Glomerular endothelial cell (primary cell): Measurements from ENCODE around the gene GPSM3. TPM values are rescaled to one million over a fixed set of nuclear protein-coding genes. Genes with fewer than 3 reads are reported as not detected.
"Not testable (repeated sequence)": the region's sequence is repeated elsewhere in the genome, so short reads cannot be mapped to it uniquely, and the experiment has no call there.

Source experiments
- DNase-seq: peaks from one replicate; pipeline ENCODE4 v3.0.0-alpha.2; 2011; ENCODE audit warnings: low read depth, low spot score; ENCODE audit errors: extremely low read depth
- total RNA-seq: library from RNA; depleted of rRNA; stranded (reverse); fragments of >200 nt; gene quantifications from 2 replicates; pipeline ENCODE4 v1.2.3, GENCODE V29; 2015

The GPSM3 gene, protein sequence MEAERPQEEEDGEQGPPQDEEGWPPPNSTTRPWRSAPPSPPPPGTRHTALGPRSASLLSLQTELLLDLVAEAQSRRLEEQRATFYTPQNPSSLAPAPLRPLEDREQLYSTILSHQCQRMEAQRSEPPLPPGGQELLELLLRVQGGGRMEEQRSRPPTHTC
- total RNA-seq, result 15.5 and 21.8 TPM in 2 replicates

DNA sequence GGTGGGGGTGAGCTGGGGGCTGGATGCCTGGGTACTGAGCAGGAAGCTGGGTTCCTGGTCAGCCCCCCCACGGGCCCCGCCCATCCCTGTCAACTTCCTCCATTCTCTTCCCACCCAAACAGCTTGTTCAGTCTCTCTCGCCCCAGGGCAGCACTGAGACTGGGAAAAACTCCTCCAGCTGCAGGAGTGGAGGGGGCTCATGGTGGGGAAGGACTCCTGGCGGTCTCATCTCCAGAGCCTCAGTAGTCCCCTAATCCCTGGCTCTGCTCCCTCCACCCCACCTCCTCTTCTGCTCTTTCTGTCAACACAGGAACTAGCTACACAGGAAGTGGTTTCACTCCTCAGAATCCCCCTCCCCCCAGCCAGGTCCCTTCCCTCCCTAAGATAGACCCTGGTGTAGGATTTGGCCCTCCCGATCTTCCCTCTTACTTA is at the start of gene GPSM3:
GPSM3 (minus strand) TSS at position 36 of the 432 bp plus-strand sequence. CDS start 130 bp downstream, outside the sequence.
- no peak for DNase-seq

DNA sequence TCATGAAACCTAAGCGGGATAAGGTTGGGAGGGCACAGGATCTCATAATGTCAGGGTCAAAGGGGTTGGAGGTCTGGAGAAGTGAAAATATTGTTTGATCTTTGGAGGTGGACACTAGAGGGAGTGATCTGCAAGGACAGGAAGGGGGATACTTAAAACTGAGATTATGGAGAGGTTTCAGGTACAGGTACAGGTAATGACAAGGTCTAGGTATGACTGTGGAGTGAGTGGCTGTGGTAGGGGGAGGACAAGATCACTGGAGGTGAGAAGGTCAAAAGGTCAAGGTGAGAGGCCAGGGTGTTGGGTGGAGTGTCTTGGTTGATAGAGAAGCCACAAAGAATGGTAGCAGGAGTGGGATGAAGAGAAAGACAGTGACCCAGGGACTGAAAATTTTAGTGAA is 48.2 kb upstream of the GPSM3 start:
- DNase-seq, result no peak

DNA sequence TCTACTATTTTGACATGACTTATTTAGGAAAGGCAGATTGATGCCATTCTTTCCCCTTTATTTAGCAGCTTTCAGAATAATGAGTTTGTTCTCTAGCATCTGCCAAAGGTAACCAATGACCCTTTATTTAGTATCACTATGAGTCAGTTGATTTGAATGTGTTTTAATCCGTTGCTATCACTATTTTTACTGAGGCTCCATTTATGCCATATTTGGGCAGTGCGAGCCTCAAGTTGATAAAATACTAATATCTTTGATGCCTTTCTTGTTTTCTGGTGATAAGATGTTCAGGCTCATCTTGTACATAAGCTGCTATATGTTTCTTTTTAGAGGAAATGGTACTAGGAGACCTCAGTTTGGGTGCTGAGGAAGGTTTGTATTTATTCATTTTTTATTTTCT is 47.0 kb upstream of the GPSM3 start:
- DNase-seq, result no peak

DNA sequence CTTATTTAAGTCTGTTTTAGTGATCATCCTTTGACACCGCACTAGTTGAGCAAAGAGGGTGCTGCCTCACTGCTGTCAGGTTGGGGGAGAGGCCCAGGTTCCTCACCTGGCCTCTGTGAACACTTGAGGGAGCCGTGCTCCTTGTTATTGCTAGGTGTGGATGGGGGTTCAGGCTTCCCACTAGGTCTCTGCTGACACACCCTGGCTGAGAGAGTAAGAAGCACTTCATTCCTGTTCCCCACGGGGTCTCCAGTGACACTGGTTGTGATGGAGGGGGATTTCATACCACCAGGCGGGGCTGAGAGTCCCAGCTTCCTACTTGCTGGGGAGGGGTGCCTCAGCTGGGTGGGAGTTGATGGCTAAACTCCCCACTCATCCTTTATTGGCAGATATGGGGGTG is 42.5 kb upstream of the GPSM3 start:
- DNase-seq, result no peak

DNA sequence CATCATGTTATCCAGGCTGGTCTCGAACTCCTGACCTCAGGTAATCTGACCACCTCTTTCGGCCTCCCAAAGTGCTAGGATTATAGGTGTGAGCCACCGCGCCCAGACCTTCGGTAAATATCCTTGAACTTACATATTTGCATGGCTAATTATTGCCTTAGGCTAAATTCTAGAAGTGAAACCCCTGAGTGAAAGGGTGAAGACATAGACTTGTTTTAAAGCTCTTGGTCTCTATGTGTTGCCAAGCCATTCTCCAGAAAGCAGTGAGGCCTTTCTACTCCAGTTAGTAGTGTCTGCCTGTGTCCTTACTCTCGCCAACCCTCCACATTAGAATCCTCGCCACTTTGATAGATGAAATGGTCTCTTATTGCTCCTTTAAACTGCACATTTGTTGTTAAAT is 34.0 kb upstream of the GPSM3 start:
- DNase-seq, result no peak

DNA sequence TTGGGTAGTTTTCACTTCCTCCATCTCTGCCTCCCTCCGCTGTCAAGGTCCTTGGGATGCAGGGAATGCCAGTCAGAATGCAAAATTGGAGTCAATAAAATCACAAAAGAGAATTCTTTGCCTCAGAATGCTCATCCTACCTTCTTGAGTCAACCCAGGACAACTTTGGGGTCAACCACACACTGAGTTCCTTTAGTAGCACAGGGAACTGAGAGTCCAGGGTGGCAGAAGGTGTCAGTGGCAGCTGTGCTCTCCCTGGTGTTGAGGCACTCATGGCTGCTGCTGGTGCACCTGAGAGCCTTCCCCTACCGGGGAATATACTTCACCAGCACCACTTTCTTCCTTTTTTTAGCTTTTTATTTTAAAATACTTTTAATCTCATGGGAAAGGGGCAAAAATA is 32.3 kb upstream of the GPSM3 start:
- no peak for DNase-seq

DNA sequence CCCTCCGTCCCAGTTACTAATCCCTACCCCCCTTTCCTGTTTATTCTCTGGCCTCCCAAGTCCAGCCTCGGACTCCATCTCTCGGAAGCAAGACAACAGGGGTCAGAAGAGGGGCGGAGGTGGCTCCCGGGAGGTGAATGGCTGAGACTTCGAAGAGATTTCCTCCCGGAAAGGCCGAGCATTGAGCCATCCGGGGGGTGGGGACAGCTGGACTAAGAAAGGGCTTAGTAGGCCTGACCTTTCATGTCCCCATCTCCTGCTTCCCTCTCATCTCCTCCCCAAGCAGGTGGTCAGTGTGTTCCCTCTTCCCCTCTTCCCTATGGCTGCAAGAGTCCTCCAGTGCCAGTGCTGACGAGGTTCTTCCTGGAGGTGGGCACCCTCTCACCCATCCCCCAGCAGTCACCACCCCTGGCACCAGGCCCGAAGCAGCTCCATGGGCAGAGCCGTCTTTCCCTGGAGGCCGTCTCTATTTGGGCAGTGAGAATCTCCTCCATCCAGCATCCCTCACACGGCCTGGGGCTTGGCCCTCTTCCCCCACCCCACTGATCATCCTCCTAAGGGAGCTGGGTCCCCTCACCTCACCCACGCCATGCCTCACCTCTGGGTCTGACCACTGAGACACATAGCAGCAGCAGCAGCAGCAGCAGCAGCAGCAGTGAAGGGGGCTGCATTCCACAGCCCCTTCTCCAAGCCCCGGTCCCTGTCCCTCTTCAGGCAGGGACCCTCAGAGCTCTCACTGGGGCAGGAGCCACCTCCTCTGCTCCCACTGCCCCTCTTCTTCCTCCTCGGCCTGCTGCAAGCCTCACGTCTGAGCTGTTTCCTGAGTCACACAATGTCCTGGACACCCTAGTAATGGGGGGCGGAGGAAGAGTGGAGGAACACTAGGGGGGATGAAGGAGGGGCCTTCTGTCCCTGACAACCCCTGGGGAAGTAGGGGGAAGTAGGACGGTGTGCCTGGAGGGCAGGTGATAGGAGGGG is 31.1 kb upstream of the GPSM3 start, which contains the start of gene NOTCH4:
NOTCH4 (minus strand) TSS at position 810 of the 978 bp plus-strand sequence; CDS start at position 671, 139 bp downstream.
- peak; percentile 22 for DNase-seq

DNA sequence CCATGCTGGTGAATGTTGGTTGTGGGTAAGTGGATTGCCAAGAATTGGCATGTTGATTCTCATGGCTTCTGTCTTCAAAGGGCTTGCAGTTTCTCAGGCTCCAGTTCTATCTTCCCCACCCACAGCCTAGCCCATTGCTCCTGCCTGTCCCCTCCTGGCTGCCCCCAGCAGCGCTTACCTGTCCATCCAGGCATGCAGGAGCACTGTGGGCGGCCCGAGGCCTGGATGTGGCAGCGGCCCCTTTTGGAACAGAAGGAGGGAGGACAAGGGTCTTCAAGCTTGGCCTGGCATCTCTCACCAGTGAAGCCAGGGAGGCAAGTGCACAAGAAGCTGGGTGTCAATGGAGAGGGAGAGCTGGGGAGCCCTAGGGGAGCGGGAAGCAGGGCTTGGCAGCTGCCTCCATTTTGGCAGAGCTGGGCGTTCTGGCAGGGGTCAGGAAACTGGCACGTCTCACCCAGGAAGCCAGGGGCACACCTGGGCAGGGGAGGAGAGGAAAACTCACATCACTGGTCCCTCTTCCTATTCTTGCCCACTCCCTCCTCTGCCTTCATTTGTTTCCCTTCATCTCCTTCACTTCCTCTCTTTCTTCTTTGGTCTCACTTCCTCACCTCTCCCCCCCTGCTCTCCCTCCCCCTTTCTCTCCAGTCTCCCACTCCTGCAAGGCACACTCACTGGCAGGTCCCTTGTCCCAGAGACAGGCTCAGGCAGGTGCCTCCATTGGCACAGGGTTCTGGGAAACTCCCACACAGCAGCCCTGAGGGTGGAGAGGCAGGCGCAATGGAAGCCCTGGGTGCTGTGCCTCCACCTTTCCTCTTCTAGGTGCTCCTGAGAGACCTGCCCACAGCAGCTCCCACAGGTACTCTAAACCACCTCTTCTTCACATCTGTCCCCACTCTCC is 30.1 kb upstream of the GPSM3 start:
- no peak for DNase-seq

DNA sequence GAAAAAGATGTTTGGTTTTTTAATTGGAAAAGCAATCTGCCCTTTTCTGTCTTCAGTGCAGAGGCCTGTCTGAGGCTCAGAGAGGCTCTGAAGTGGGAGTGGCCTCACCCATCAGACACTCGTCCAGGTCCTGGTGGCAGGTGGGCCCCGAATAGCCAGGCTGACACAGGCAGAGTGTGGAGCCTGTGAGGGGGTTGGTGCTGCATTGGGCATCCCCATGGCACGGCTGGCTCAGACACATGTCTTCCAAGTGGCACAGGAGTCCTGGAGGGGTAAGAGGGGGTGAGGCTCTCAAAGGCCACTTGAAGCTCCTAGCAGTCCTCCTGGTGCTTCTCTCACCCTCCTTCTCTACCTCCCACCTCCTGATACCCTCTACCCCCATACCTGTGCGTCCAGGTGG is 27.6 kb upstream of the GPSM3 start:
- DNase-seq, result no peak

DNA sequence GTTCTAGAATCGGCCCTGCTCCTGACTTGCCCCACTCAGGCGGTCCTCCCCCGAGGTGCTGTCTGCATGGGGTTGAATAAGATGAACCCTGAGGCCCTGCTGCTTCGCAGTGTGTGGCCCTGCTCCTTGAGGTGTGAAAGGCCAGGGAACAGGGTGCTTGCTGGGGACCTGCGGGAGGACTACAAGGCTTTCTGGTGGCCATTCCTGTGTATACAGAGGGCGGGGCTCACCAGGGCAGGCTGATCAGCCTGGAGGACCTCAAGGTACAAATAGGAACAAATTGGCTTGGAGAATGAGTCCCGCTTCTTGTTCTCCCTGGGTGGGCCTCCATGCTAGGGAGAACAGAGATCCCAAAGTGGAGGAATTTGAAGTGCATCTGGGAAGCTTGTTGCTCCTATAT is 25.7 kb upstream of the GPSM3 start:
- no peak for DNase-seq

DNA sequence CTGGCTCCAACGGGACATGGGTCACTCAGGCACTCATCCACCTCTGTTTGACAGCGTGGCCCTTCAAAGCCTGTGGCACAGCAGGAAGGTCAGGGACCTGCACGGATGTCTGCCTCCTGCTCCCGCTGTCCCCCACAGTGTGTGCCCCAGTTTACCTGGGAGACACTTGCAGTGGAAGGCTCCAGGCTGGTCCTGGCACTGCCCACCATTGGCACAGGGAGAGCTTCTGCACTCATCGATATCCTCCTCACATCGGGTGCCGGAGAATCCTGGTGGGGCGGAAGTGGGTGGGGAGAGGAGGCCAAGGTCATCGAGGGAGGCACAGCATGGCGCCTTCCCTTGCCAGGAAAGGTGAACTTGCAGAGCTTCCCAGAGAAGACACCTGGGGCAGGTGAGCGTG is 24.6 kb upstream of the GPSM3 start:
- DNase-seq, result no peak

DNA sequence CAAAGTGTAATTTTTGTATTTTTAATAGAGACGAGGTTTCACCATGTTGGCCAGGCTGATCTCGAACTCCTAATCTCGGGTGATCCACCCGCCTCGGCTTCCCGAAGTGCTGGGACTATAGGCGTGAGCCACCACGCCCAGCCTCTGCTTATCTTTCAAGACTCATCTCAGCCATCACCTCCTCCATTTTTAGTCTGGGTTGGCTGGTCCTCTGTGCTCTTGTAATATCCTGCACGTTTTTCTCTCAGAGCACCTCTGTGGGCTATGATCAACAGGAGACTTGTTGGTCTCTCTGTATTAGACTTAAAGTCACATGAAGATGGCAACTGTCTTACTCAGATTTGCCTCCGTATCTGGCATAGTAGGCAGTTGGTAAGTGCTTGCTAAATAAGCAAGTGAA is 23.8 kb upstream of the GPSM3 start:
- DNase-seq, result no peak

DNA sequence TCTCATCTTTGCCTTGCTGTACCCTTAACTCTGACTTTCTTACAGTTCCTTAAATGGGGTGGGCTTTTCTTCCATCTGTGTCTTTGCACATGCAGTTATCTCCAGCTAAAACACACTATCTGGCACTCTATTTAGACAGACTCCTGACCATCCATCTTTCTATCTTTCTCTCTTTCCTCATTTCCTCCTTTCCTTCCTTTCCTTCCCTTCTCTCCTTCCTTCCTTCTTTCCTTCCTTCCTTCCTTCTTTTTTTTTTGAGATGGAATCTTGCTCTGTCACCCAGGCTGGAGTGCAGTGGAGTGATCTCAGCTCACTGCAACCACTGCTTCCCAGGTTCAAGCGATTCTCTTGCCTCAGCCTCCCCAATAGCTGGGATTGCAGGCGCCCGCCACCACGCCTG is 23.2 kb upstream of the GPSM3 start:
- no peak for DNase-seq

DNA sequence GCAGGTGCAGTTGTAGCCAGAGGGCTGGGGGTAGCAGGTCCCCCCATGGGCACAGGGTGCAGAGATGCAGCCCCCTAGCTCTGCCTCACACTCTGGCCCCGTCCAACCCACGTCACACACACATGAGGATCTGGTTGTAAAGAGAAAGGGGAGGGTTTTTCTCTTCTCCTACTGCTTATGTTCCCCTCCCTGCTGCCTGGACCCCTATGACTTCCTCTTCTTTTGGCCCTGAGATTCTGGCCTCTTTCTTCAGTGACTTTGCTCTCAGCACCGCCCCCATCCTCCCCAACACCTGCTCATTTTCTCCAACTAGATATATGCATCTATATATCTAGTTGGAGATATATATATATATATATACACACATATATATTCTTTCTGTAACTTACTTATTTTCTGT is 21.7 kb upstream of the GPSM3 start:
- no peak for DNase-seq

DNA sequence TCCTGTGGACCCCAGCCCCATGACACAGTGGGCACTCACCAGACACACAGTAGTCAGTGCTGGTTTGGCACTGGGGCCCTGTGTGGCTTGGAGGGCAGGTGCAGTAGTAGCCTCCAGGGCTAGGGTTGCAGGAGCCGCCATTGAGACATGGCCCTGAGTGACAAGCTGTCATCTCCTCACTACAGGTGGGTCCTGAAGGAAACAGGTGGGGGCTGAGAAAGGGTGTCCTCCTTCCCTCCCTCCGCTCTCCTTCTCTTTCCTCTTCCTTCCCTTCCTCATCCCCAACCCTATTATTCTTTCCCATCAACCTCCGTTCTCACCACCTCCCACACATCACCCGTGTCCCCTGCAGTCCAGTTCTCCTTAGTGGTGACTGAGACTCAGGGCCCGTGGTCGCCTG is 21.2 kb upstream of the GPSM3 start:
- no peak for DNase-seq

DNA sequence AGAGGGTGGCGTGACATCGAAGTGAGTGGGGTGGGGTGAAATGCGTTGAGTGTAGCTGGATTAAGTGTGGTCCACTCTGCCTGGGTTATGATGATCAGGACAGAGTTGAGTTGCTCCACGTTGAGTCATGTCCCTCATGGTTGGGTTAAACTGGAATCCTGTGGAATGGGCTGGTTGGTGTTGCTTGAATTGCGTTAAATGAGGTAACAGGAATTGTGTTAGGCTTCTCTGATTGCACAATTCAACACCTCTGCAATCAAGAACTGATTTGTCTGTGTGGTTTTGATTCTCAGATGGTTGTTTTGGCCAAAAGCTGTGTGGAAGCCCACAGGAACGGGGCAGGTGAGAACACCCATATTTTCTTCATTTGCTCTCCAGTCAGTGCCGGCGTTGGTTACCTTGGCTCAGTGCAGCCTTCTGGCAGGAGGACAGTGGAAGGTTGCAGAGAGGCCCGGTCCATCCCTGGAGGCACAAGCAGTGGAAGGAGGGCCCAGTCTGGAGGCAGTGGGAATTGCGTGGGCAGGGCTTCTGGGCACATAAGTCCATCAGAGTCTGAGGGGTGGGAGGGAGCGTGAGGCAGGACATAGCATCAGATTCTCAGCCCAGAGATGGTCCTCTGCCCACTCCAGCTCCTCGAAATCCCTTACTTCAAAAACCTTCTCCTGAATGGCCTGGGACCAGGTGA is 19.8 kb upstream of the GPSM3 start:
- DNase-seq, result no peak

DNA sequence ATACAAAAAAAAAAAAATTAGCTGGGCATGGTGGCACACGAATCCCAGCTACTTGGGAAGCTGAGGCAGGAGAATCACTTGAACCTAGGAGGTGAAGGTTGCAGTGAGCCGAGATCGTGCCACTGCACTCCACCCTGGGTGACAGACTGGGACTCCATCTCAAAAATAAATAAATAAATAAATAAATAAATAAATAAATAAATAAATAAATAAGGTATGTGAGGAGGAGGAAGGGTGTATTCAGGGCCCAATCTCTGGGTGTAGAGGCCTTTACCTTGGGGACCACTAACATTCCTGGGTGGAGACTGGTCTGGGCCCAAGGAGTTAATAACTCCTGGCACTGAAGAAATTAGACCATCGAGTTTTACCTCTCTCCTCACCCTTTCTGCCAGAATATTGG is 19.0 kb upstream of the GPSM3 start:
- not testable (repeated sequence) for DNase-seq

DNA sequence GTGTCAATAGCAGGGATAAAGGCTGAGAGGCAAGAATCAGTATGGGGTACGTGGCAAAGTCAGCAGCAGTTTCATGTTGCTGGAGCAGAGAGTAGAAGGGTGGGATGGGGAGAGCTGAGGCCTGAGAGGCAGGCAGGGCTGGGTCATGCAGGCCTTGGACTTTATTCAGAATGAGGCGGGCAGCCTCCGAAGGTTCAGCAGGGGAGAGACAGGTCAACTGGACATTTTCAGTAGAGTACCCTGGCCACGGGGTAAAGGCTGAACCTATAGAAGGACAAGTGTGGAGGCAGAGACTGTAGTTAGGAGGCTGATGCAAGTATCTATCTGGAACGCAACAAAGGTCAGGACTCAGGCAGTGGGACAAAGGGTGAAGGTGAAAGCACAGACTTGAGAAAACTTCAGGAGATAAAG is 17.8 kb upstream of the GPSM3 start:
- no peak for DNase-seq

DNA sequence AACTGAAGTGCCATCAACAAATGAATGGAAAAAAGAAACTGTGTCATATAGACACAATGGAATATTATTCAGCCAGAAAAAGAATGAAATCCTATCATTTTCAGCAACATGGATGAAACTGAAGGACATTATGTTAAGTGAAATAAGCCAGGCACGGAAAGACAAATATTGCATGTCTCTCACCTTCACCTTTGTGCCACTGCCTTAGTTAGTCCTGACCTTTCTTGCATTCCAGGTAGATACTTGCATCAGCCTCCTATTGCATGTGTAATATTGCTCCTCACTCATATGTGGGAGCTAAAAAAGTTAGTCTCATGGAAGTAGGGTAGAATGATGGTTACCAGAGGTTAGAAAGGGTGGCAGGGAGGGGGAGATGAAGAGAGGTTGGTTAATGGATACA is 16.6 kb upstream of the GPSM3 start:
- DNase-seq, result no peak

DNA sequence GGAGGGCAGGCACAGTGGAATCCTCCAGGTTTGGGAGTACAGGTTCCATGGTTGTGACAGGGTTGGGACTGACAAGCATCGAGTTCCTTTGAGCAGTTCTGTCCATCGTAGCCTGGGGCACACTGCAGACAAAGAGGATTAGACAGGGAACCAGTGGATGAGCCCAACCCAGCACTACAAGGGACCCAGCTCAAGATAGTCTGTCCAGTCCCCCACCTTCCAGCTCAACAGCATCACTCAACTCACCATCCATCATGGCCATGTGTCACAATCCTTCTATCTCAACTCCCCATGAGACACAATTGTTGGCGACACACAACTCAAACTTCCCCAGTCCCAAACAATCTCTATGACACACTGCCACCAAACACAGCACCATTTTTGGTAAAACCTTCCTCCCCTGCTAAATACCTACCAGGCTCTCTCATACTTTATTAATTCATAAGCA is 11.8 kb upstream of the GPSM3 start:
- DNase-seq, result no peak
